DND-41 (cell line): ENCODE measurements around the gene ACBD6.

Experiments used
- CTCF ChIP-seq: IDR thresholded peaks from 2 replicates; pipeline ENCODE4 v1.5.1; 2012; ENCODE audit warnings: borderline replicate concordance, low read length, moderate library complexity, mild to moderate bottlenecking; ENCODE audit not compliant: poor library complexity, severe bottlenecking; ENCODE audit errors: extremely low read depth
- EZH2 ChIP-seq: IDR thresholded peaks from 3 replicates; pipeline ENCODE4 v1.6.1; 2012; ENCODE audit warnings: borderline replicate concordance, low read depth, mild to moderate bottlenecking, moderate library complexity, low read length, inconsistent platforms; ENCODE audit not compliant: severe bottlenecking

GRCh38 chr1:180497826-180498225, 4.6 kb downstream of the ACBD6 start:
- no peak for TF ChIP-seq CTCF
- TF ChIP-seq EZH2, result no peak
